Measurements from ENCODE around the gene C16orf87.

- TF ChIP-seq ARNT (IDR thresholded peaks at IDR 0.05) = no peak
- TF ChIP-seq BHLHE40 (IDR thresholded peaks at IDR 0.05; ENCODE audit: borderline replicate concordance) = no peak
- TF ChIP-seq FOXK2 (IDR thresholded peaks at IDR 0.05) = no peak
- TF ChIP-seq SP1 (IDR thresholded peaks at IDR 0.05) = no peak
- no peak for TF ChIP-seq ZNF384 (IDR thresholded peaks at IDR 0.05)
- TF ChIP-seq ELF4 (IDR thresholded peaks at IDR 0.05) = no peak
- TF ChIP-seq CTBP1 (IDR thresholded peaks at IDR 0.05; ENCODE audit: borderline replicate concordance) = no peak
- no peak for TF ChIP-seq SUZ12 (IDR thresholded peaks at IDR 0.05)
- no peak for TF ChIP-seq LEF1 (IDR thresholded peaks at IDR 0.05; ENCODE audit: borderline replicate concordance)
- no peak for TF ChIP-seq FOXM1 (IDR thresholded peaks at IDR 0.05; ENCODE audit: borderline replicate concordance)
- TF ChIP-seq, protein P1, sequence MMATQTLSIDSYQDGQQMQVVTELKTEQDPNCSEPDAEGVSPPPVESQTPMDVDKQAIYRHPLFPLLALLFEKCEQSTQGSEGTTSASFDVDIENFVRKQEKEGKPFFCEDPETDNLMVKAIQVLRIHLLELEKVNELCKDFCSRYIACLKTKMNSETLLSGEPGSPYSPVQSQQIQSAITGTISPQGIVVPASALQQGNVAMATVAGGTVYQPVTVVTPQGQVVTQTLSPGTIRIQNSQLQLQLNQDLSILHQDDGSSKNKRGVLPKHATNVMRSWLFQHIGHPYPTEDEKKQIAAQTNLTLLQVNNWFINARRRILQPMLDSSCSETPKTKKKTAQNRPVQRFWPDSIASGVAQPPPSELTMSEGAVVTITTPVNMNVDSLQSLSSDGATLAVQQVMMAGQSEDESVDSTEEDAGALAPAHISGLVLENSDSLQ (IDR thresholded peaks at IDR 0.05) = no peak
- no peak for TF ChIP-seq TARDBP (IDR thresholded peaks at IDR 0.05)
- no peak for TF ChIP-seq HDGF (IDR thresholded peaks at IDR 0.05; ENCODE audit: borderline replicate concordance)
Measured at GRCh38 chr16:46858151-46858550, 27.2 kb upstream of the C16orf87 start.
